Naive B cell (primary cell): Measurements from ENCODE around the gene SAA4. TPM values are rescaled to one million over a fixed set of nuclear protein-coding genes. Genes with fewer than 3 reads are reported as not detected.
A peak's percentile ranks its signal among the peaks of the same experiment; 100 is the strongest.
"Not testable (repeated sequence)": the region's sequence is repeated elsewhere in the genome, so short reads cannot be mapped to it uniquely, and the experiment has no call there.

ENCODE experiments used
- ATAC-seq, 2 donors: fragments of 150-1000 bp; cut with Tn5 transposase; 2 replicates each; pipeline ENCODE4 v1.10.0; 2021; ENCODE audit warnings: low read depth in 2 of 2, mild to moderate bottlenecking in 2 of 2, moderate library complexity in 2 of 2
- DNase-seq: peaks from one replicate; pipeline ENCODE4 v3.0.0; 2022
- H3K27ac Mint-ChIP-seq, 6 donors: one replicate each; pipeline ENCODE4 v1.8.0; 2020 to 2022; ENCODE audit warnings: mild to moderate bottlenecking in 6 of 6, mixed read lengths in 6 of 6, moderate library complexity in 5 of 6, inconsistent platforms in 2 of 6
- H3K27me3 Mint-ChIP-seq, 3 donors: one replicate each; pipeline ENCODE4 v1.8.0; 2021 to 2022; ENCODE audit warnings: mixed read lengths in 3 of 3, mild to moderate bottlenecking in 1 of 3
- H3K36me3 Mint-ChIP-seq, 2 donors: one replicate each; pipeline ENCODE4 v1.8.0; 2020 to 2022; ENCODE audit warnings: mixed read lengths in 2 of 2, inconsistent platforms in 1 of 2, mild to moderate bottlenecking in 1 of 2
- H3K4me1 Mint-ChIP-seq, 3 donors: one replicate each; pipeline ENCODE4 v1.8.0; 2020 to 2022; ENCODE audit warnings: mixed read lengths in 3 of 3, inconsistent platforms in 1 of 3, mild to moderate bottlenecking in 1 of 3, moderate library complexity in 1 of 3
- H3K4me3 Mint-ChIP-seq, 8 donors: one replicate each; pipeline ENCODE4 v1.8.0; 2020 to 2022; ENCODE audit warnings: mild to moderate bottlenecking in 8 of 8, mixed read lengths in 8 of 8, moderate library complexity in 8 of 8, inconsistent platforms in 2 of 8
- H3K9me3 Mint-ChIP-seq, 7 donors: one replicate each; pipeline ENCODE4 v1.8.0; 2020 to 2022; ENCODE audit warnings: mixed read lengths in 7 of 7, mild to moderate bottlenecking in 5 of 7, inconsistent platforms in 2 of 7, moderate library complexity in 1 of 7
- polyA plus RNA-seq, 6 donors: library from polyadenylated mRNA; unstranded; fragments of 300-500 nt; fragmentation: Illumina TruSeq; gene quantifications; one replicate each; pipeline ENCODE4 v1.2.3, GENCODE V29; 2021; ENCODE audit warnings: low read depth in 6 of 6

Gene SAA4
- polyA plus RNA-seq, 6 donors from 2014 or later = not detected

- not testable (repeated sequence) for H3K9me3 Mint-ChIP-seq, H3K27ac Mint-ChIP-seq, ATAC-seq, DNase-seq, H3K4me3 Mint-ChIP-seq, H3K27me3 Mint-ChIP-seq, H3K36me3 Mint-ChIP-seq, H3K4me1 Mint-ChIP-seq
Observed at GRCh38 chr11:18262681-18263350, 26.2 kb upstream of the SAA4 start.

DNA sequence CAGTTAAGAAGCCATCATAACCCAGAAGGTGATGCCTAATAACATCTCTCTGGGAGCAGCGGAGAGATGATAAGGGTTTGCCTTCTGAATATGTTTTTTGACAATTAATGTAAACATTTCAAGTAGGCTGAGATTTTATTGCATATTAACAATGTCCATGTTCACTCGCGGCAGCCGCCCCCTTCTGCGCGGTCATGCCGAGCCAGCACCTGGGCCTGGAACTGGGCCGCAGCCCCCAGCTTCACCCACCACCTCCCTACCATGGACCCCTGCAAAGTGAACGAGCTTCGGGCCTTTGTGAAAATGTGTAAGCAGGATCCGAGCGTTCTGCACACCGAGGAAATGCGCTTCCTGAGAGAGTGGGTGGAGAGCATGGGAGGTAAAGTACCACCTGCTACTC lies 25.1 kb upstream of the SAA4 start:
- Mint-ChIP-seq H3K4me1 (peaks cover 0 to 7% (median 4%) of the 10 kb centered on the region in 3 donors), H3K4me3 (no peak overlapping the region), H3K9me3 (peaks cover 0 to 4% (median 0%) of the 10 kb centered on the region in 7 donors), H3K36me3 (no peaks in the 10 kb centered on the region), H3K27ac (no peak overlapping the region), H3K27me3 (peaks cover 0 to 7% (median 4%) of the 10 kb centered on the region in 3 donors)
- DNase-seq (no peak), ATAC-seq (no peak)

- no peaks in the 10 kb centered on the region for H3K36me3 Mint-ChIP-seq
- H3K27ac Mint-ChIP-seq = no peak overlapping the region
- H3K9me3 Mint-ChIP-seq = peaks cover 0 to 2% (median 0%) of the 10 kb centered on the region in 7 donors
- no peaks in the 10 kb centered on the region for H3K4me1 Mint-ChIP-seq
- peaks cover 4 to 7% (median 6%) of the 10 kb centered on the region in 3 donors for H3K27me3 Mint-ChIP-seq
- no peak for DNase-seq
- no peak for ATAC-seq
- H3K4me3 Mint-ChIP-seq = no peak overlapping the region
Observed at GRCh38 chr11:18259259-18259658, 22.7 kb upstream of the SAA4 start.

DNA sequence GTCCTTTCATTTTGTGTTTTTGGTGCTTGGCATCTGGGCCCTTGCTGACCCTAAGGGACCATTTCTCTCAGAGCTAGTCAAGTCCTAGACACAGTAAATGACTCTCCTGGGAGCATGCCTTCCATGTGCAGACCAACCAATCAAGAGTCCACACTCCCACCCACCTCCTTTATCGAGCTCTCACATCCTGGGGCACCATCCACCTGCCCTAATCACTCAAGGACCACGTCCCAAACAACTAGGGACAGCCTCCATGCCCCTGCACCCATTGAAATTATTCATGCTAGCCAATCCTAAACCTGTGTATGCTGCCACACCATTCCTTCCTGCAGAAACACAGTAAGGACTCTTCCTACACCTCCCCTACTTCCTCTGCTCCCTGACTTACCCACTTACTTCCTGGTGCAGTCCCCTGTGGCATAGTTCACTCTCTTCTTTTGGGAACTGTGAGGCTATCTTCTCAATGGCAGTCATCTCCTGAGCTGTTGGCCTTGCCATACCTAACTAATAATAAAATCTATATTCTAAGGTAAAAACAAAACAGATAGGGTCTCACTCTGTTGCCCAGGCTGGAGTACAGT lies 18.3 kb upstream of the SAA4 start:
- no peak overlapping the region for H3K27ac Mint-ChIP-seq
- no peak for DNase-seq
- H3K9me3 Mint-ChIP-seq = peaks cover 0 to 2% (median 0%) of the 10 kb centered on the region in 7 donors

DNA sequence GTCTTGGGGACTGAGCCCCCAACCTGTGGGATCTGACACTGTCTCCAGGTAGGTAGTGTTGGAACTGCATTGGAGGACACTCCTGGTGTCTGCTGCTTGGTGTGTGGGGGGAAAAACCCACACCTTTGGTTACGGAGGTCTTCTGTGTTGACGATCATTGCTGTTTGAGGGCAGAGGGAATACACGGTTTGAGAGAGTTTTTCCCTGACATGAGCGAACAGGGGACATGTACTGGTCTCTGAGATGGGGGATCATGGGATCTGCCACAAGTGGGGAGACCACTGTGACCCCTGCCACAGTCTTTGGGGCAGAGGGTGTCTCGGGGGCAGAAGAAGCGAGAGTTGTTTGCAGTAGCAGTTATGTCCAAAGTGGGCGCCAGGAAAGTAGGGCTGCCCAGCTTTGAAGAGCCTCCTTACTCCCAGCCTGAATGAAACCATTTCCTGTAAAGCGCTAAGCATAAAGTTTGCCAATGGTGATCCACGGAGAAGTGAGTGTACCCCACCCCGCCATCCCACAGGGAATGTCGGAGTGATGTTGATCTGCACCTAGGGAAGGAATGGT lies 17.3 kb upstream of the SAA4 start:
- H3K27me3 Mint-ChIP-seq = peaks cover 0 to 11% (median 0%) of the 10 kb centered on the region in 3 donors
- no peak overlapping the region for H3K4me3 Mint-ChIP-seq
- ATAC-seq (no peak), DNase-seq (no peak)
- no peak overlapping the region for H3K27ac Mint-ChIP-seq
- no peaks in the 10 kb centered on the region for H3K4me1 Mint-ChIP-seq
- H3K9me3 Mint-ChIP-seq = peaks cover 0 to 2% (median 0%) of the 10 kb centered on the region in 7 donors
- no peaks in the 10 kb centered on the region for H3K36me3 Mint-ChIP-seq

More for the DNA sequence above, 18.3 kb upstream of the SAA4 start:
- no peaks in the 10 kb centered on the region for H3K4me1 Mint-ChIP-seq
- ATAC-seq = no peak
- H3K4me3 Mint-ChIP-seq = no peak overlapping the region
- H3K27me3 Mint-ChIP-seq = peaks cover 0 to 11% (median 0%) of the 10 kb centered on the region in 3 donors
- H3K36me3 Mint-ChIP-seq = no peaks in the 10 kb centered on the region

DNA sequence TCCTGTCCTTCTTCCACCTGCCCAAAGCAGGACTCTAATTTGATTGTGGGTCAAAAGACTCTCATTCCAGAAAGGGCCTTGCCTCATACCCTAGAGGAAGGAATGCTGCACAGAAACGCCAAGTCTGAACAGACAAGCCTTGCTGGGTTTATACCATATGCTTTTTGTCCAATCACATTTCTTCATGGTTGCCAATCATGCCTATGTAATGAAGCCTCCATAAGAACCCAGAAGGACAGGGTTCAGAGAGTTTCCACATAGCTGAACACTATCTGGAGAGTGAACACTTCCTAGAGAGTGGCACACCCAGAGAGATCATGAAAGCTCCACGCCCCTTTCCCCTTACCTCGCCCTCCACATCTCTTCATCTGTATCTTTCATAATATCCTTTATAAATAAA lies 16.6 kb upstream of the SAA4 start:
- peak overlapping the region in 2 of 6 donors; percentile 1 to 38 for H3K27ac Mint-ChIP-seq
- no peak for DNase-seq
- H3K4me1 Mint-ChIP-seq = no peaks in the 10 kb centered on the region
- H3K36me3 Mint-ChIP-seq = no peaks in the 10 kb centered on the region
- no peak overlapping the region for H3K4me3 Mint-ChIP-seq
- no peak for ATAC-seq
- H3K27me3 Mint-ChIP-seq = peaks cover 0 to 11% (median 0%) of the 10 kb centered on the region in 3 donors
- H3K9me3 Mint-ChIP-seq = peaks cover 0 to 2% (median 0%) of the 10 kb centered on the region in 7 donors

DNA sequence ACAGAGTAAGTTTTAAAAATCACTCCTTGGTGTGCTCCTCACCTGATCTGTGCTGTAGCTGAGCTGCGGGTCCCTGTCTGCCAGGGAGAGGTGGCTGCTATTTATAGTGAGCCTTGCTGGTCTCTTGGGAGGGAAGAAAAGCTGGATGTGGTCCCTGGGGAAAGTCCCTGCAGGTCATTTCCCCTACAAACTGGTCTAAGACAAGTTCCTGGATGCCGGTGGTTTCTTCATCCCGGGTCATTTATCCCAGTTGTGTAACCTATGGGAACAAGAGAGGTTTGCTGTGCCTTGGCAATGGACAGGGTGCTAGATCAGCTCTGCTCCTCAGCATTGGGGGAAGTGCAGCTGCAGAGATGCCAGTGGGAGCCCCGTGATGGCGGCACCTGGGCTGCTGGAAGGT lies 12.0 kb upstream of the SAA4 start, which contains the start of gene SAA2:
TSS of gene SAA2 (minus strand) at position 108 of the 400 bp plus-strand sequence. CDS start 657 bp downstream, outside the sequence.
- Mint-ChIP-seq H3K4me3 (no peak within 1 kb of the TSS), H3K27me3 (no peaks in the 10 kb centered on the region), H3K9me3 (peaks cover 0 to 4% (median 3%) of the 10 kb centered on the region in 7 donors), H3K27ac (peak within 1 kb of the TSS in 2 of 6 donors; percentile 64 to 77), H3K4me1 (peaks cover 10 to 26% (median 17%) of the 10 kb centered on the region in 3 donors), H3K36me3 (no peaks in the 10 kb centered on the region)
- no peak for ATAC-seq
- no peak for DNase-seq

DNA sequence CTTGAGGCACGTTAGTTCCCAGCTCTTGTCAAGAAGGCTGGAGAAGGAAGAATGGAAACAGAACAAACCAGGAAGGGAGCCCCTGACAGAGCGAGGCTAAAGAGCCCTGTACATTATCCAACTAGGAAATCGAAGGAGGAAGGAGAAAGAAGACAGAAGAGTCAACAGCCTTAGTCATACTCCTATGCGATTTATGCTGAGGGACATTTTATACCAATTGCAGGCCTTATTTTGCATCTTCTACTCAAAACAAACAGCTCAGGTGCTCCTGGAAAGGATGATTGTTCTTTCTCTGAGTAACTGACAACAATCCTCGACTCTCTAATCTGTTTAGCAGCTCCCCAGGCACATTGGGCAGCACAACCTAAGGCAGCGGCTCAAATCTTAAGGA lies 10.6 kb upstream of the SAA4 start:
- not testable (repeated sequence) for ATAC-seq, H3K36me3 Mint-ChIP-seq, DNase-seq, H3K9me3 Mint-ChIP-seq, H3K27me3 Mint-ChIP-seq
- Mint-ChIP-seq H3K4me1 (peaks cover 10 to 26% (median 17%) of the 10 kb centered on the region in 3 donors), H3K4me3 (peak overlapping the region in 4 of 8 donors; percentile 19 to 90 (median 49)), H3K27ac (peak overlapping the region in 4 of 6 donors; percentile 49 to 87 (median 76))

GRCh38 chr11:18246379-18247190 lies 10.0 kb upstream of the SAA4 start:
- ATAC-seq = peak; percentile 81 to 88
- H3K27me3 Mint-ChIP-seq, H3K9me3 Mint-ChIP-seq, H3K36me3 Mint-ChIP-seq: not testable (repeated sequence)
- peak overlapping the region in 5 of 6 donors; percentile 49 to 94 (median 80) for H3K27ac Mint-ChIP-seq
- H3K4me1 Mint-ChIP-seq = peaks cover 10 to 26% (median 17%) of the 10 kb centered on the region in 3 donors
- H3K4me3 Mint-ChIP-seq = peak overlapping the region; percentile 43 to 90 (median 75)
- DNase-seq = peak; percentile 8

GRCh38 chr11:18245396-18245795 lies 8.8 kb upstream of the SAA4 start:
- DNase-seq (no peak), ATAC-seq (no peak)
- Mint-ChIP-seq H3K9me3 (peaks cover 0 to 13% (median 6%) of the 10 kb centered on the region in 7 donors), H3K36me3 (no peaks in the 10 kb centered on the region), H3K27me3 (peaks cover 0 to 6% (median 0%) of the 10 kb centered on the region in 3 donors), H3K27ac (peak overlapping the region in 1 of 6 donors; percentile 52), H3K4me1 (peaks cover 10 to 26% (median 17%) of the 10 kb centered on the region in 3 donors), H3K4me3 (no peak overlapping the region)

- Mint-ChIP-seq H3K4me1 (peaks cover 10 to 26% (median 17%) of the 10 kb centered on the region in 3 donors), H3K27ac (peak overlapping the region in 5 of 6 donors; percentile 1 to 80 (median 78)), H3K9me3 (peaks cover 0 to 13% (median 6%) of the 10 kb centered on the region in 7 donors), H3K27me3 (peaks cover 9 to 19% (median 13%) of the 10 kb centered on the region in 3 donors), H3K4me3 (peak overlapping the region in 1 of 8 donors; percentile 41), H3K36me3 (peaks cover 0 to 6% of the 10 kb centered on the region in 2 donors)
- ATAC-seq (peak; percentile 40 to 56), DNase-seq (peak; percentile 69)
Observed at GRCh38 chr11:18243783-18244362, 7.3 kb upstream of the SAA4 start.

GRCh38 chr11:18239655-18240054 lies 3.1 kb upstream of the SAA4 start:
- peak overlapping the region in 2 of 6 donors; percentile 25 to 29 for H3K27ac Mint-ChIP-seq
- DNase-seq (no peak), ATAC-seq (no peak)
- peaks cover 12 to 36% (median 35%) of the 10 kb centered on the region in 3 donors for H3K27me3 Mint-ChIP-seq
- H3K36me3 Mint-ChIP-seq = peaks cover 0 to 6% of the 10 kb centered on the region in 2 donors
- peaks cover 6 to 7% (median 6%) of the 10 kb centered on the region in 3 donors for H3K4me1 Mint-ChIP-seq
- no peak overlapping the region for H3K4me3 Mint-ChIP-seq
- H3K9me3 Mint-ChIP-seq = peaks cover 0 to 13% (median 6%) of the 10 kb centered on the region in 7 donors
